Panc1 (cell line): ENCODE results near the gene TMCO1. TPM values are rescaled to one million over a fixed set of nuclear protein-coding genes. Genes with fewer than 3 reads are reported as not detected.
"Not testable (repeated sequence)": the region's sequence is repeated elsewhere in the genome, so short reads cannot be mapped to it uniquely, and the experiment has no call there.

Experiments used
- ATAC-seq: fragments of 200-7000 bp; cut with Tn5 transposase; 2 replicates; pipeline ENCODE4 v1.9.1; 2020; ENCODE audit warnings: mild to moderate bottlenecking, moderate library complexity
- BruUV-seq: library from RNA; stranded (reverse); fragments of 400-500 nt; replicated peaks from 2 replicates; lab custom pipeline; 2021; lab: Mats Ljungman, UMichigan
- CTCF ChIA-PET: fragments of 300-600 bp; sonication (Branson Sonifier 250); formaldehyde crosslinking; loops from one replicate; lab custom pipeline; 2022; ENCODE audit warnings: antibody characterized with exemption; lab: Charles Lee
- POLR2A ChIA-PET: fragments of 300-600 bp; sonication (Branson Sonifier 250); formaldehyde crosslinking; loops from one replicate; lab custom pipeline; 2022; ENCODE audit warnings: antibody characterized with exemption; lab: Charles Lee
- DNase-seq: peaks from one replicate; pipeline ENCODE4 v3.0.0-alpha.2; 2010; ENCODE audit warnings: low read depth, low spot score
- H3K27ac ChIP-seq: 2 replicates; pipeline ENCODE4 v1.5.1; 2011; ENCODE audit warnings: mild to moderate bottlenecking, low read length, inconsistent platforms
- H3K27me3 ChIP-seq: fragments of 200-500 bp; sonication (Bioruptor generic); 2 replicates; pipeline ENCODE4 v1.6.0; 2014; ENCODE audit warnings: low read length, inconsistent platforms; ENCODE audit not compliant: control insufficient read depth, insufficient read depth
- H3K36me3 ChIP-seq: fragments of 200-500 bp; sonication (Bioruptor generic); 2 replicates; pipeline ENCODE4 v1.5.1; 2014; ENCODE audit warnings: inconsistent platforms, mild to moderate bottlenecking, low read length, moderate library complexity; ENCODE audit not compliant: control insufficient read depth, insufficient read depth
- H3K4me1 ChIP-seq: 2 replicates; pipeline ENCODE4 v1.5.1; 2011; ENCODE audit warnings: inconsistent platforms, mild to moderate bottlenecking, low read length, moderate library complexity; ENCODE audit not compliant: control insufficient read depth, insufficient read depth
- H3K4me3 ChIP-seq, 2 experiments: 2 replicates each; pipeline ENCODE4 v1.5.1; 2011 to 2012; ENCODE audit warnings: low read depth in 2 of 2, low read length in 2 of 2, mild to moderate bottlenecking in 2 of 2, inconsistent platforms in 1 of 2, moderate library complexity in 1 of 2
- H3K9me3 ChIP-seq: fragments of 200-500 bp; sonication (Bioruptor generic); 2 replicates; pipeline ENCODE4 v1.5.1; 2014; ENCODE audit warnings: low read depth, mild to moderate bottlenecking, inconsistent platforms, low read length, moderate library complexity; ENCODE audit not compliant: control insufficient read depth, insufficient read depth
- POLR2AphosphoS5 ChIP-seq: IDR thresholded peaks from 2 replicates; pipeline ENCODE4 v1.6.1; 2012; ENCODE audit warnings: mild to moderate bottlenecking, low read depth, low read length, moderate library complexity
- REST ChIP-seq, 2 experiments: IDR thresholded peaks; 2 replicates each; pipeline ENCODE4 v1.6.1; 2011 to 2012; ENCODE audit warnings: low read depth in 2 of 2, control low read depth in 1 of 2, low read length in 1 of 2, mild to moderate bottlenecking in 1 of 2, moderate library complexity in 1 of 2; ENCODE audit not compliant: insufficient read depth in 1 of 2
- SIN3A ChIP-seq: IDR thresholded peaks from 2 replicates; pipeline ENCODE4 v1.6.1; 2012; ENCODE audit warnings: low read depth, mild to moderate bottlenecking, low read length, moderate library complexity, borderline replicate concordance; ENCODE audit not compliant: insufficient read depth
- TCF7L2 ChIP-seq: IDR thresholded peaks from 2 replicates; pipeline ENCODE4 v1.6.1; 2011; ENCODE audit warnings: mild to moderate bottlenecking, low read depth, low read length, inconsistent platforms
- in situ Hi-C: cut with HindIII; loops from 2 replicates; pipeline ENCODE4 v1.10.0; 2016; ENCODE audit warnings: low sequenced_read_pairs, low pct_unique_long_range_greater_than_20kb
- intact Hi-C: fragments of 100-400 bp; cut with micrococcal nuclease; formaldehyde crosslinking; loops from one replicate; pipeline ENCODE4 v1.10.0; 2022; ENCODE audit not compliant: unreplicated experiment
- total RNA-seq: library from RNA; stranded (reverse); gene quantifications from one replicate; pipeline ENCODE4 v1.2.1, GENCODE V29; 2021; ENCODE audit not compliant: unreplicated experiment
- TF ChIP-seq, protein P1 (sequence below): fragments of 450-650 bp; IDR thresholded peaks from 2 replicates; pipeline ENCODE4 v1.5.1; 2017; ENCODE audit warnings: mild to moderate bottlenecking

TMCO1 gene
- total RNA-seq, 1 experiment from 2014 or later = 103 TPM

- in situ Hi-C loops (no loop called here), intact Hi-C loops (no loop called here)
- no peaks in the 10 kb centered on the region for H3K4me1 ChIP-seq
- H3K4me3 ChIP-seq = no peak overlapping the region
- H3K9me3 ChIP-seq = no peaks in the 10 kb centered on the region
- no peak for TF ChIP-seq SIN3A
- no peak for TF ChIP-seq REST (IDR thresholded peaks at IDR 0.05; ENCODE audit: insufficient read depth in 1 of 2, low read depth in 2 of 2, low read length in 1 of 2)
- no peak for TF ChIP-seq POLR2AphosphoS5
- no peak for TF ChIP-seq TCF7L2
- TF ChIP-seq, protein P1, sequence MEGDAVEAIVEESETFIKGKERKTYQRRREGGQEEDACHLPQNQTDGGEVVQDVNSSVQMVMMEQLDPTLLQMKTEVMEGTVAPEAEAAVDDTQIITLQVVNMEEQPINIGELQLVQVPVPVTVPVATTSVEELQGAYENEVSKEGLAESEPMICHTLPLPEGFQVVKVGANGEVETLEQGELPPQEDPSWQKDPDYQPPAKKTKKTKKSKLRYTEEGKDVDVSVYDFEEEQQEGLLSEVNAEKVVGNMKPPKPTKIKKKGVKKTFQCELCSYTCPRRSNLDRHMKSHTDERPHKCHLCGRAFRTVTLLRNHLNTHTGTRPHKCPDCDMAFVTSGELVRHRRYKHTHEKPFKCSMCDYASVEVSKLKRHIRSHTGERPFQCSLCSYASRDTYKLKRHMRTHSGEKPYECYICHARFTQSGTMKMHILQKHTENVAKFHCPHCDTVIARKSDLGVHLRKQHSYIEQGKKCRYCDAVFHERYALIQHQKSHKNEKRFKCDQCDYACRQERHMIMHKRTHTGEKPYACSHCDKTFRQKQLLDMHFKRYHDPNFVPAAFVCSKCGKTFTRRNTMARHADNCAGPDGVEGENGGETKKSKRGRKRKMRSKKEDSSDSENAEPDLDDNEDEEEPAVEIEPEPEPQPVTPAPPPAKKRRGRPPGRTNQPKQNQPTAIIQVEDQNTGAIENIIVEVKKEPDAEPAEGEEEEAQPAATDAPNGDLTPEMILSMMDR = no peak
- no peaks in the 10 kb centered on the region for H3K27me3 ChIP-seq
- H3K27ac ChIP-seq = no peak overlapping the region
- ATAC-seq = no peak
- no peak for DNase-seq
- POLR2A ChIA-PET = no interaction called here
- CTCF ChIA-PET = no interaction called here
- BruUV-seq = no TSS peak
- H3K36me3 ChIP-seq = no peaks in the 10 kb centered on the region
These were observed 38.9 kb upstream of the TMCO1 start for GRCh38 chr1:165807613-165808012.

GRCh38 chr1:165804513-165804912 lies 35.8 kb upstream of the TMCO1 start:
- POLR2A ChIA-PET, ATAC-seq, H3K4me1 ChIP-seq, in situ Hi-C loops, H3K36me3 ChIP-seq, H3K27ac ChIP-seq, H3K9me3 ChIP-seq, BruUV-seq, DNase-seq, H3K4me3 ChIP-seq, intact Hi-C loops, CTCF ChIA-PET, H3K27me3 ChIP-seq: not testable (repeated sequence)

DNA sequence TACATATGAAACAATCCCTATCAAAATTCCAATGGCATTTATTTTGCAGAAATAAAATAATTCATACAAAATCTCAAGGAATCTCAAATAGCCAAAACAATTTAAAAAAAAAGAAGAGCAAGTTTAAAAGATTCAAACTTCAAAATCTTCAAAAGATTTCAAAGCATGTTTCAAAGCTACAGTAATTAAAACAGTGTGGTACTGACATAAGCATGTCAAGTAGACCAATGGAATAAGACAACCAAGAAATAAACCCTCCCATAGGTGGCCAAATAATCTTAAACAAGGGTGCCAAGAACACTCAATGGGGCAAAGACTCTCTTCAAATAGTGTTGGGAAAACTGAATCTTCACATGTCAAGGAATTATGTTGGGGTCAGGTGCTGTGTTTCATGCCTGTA lies 30.7 kb upstream of the TMCO1 start:
- ChIA-PET POLR2A (no interaction called here), CTCF (no interaction called here)
- no TSS peak for BruUV-seq
- Histone ChIP-seq H3K36me3 (no peaks in the 10 kb centered on the region), H3K9me3 (no peaks in the 10 kb centered on the region), H3K27ac (no peak overlapping the region), H3K4me1 (no peaks in the 10 kb centered on the region), H3K27me3 (no peaks in the 10 kb centered on the region), H3K4me3 (no peak overlapping the region)
- DNase-seq (no peak), ATAC-seq (no peak)
- in situ Hi-C loops = no loop called here
- intact Hi-C loops = no loop called here
- TF ChIP-seq SIN3A (no peak), REST (IDR thresholded peaks at IDR 0.05; ENCODE audit: insufficient read depth in 1 of 2, low read depth in 2 of 2, low read length in 1 of 2) (no peak), TCF7L2 (no peak), POLR2AphosphoS5 (no peak)
- TF ChIP-seq, protein P1 = no peak
